ENCODE measurements around the gene DIRAS3. TPM values are rescaled to one million over a fixed set of nuclear protein-coding genes. Genes with fewer than 3 reads are reported as not detected.

DIRAS3 gene
- total and polyA plus RNA-seq, 2 donors (not counting 1 experiment from before 2014, with no cell fraction given) = 1.5 to 6.5 TPM

GRCh38 chr1:68029444-68029843, 21.0 kb downstream of the DIRAS3 start:
- Histone ChIP-seq H4K20me1 (ENCODE audit: control insufficient read depth, extremely low read depth, insufficient read depth, low read length) (no peaks in the 10 kb centered on the region), H2AFZ (ENCODE audit: low read length) (no peak overlapping the region), H3K36me3 (ENCODE audit: control insufficient read depth, insufficient read depth, low read length) (no peaks in the 10 kb centered on the region), H3K27ac (ENCODE audit: insufficient read depth, low read length) (no peak overlapping the region), H3K27me3 (ENCODE audit: control insufficient read depth, insufficient read depth, low read length) (no peaks in the 10 kb centered on the region), H3K4me3 (replicated peaks in 1 of 4; ENCODE audit: control extremely low read depth in 1 of 4, insufficient read depth in 1 of 4, low read depth in 3 of 4, low read length in 4 of 4) (no peak overlapping the region), H3K9me3 (ENCODE audit: control insufficient read depth, insufficient read depth, low read depth, low read length) (no peaks in the 10 kb centered on the region), H3K4me1 (ENCODE audit: control insufficient read depth, extremely low read depth, insufficient read depth, low read length) (no peaks in the 10 kb centered on the region), H3K4me2 (ENCODE audit: extremely low read depth, insufficient read depth, low read length) (no peak overlapping the region), H3K79me2 (ENCODE audit: control insufficient read depth, insufficient read depth, low read length) (no peaks in the 10 kb centered on the region), H3K9ac (ENCODE audit: insufficient read depth, low read length) (no peak overlapping the region)
- TF ChIP-seq CTCF (conservative IDR thresholded peaks at IDR 0.05 in 1 of 2, IDR thresholded peaks at IDR 0.05 in 1 of 2; ENCODE audit: low read depth in 1 of 2, low read length in 2 of 2) = no peak
- no peak for TF ChIP-seq EZH2 (IDR thresholded peaks at IDR 0.05; ENCODE audit: low read length, missing control alignments)
- DNase-seq (ENCODE audit: low read depth in 2 of 2) = no peak

GRCh38 chr1:68028566-68028965, 21.9 kb downstream of the DIRAS3 start:
- no peak overlapping the region for H2AFZ ChIP-seq (ENCODE audit: low read length)
- H3K4me1 ChIP-seq (ENCODE audit: control insufficient read depth, extremely low read depth, insufficient read depth, low read length) = no peaks in the 10 kb centered on the region
- no peaks in the 10 kb centered on the region for H3K79me2 ChIP-seq (ENCODE audit: control insufficient read depth, insufficient read depth, low read length)
- no peak overlapping the region for H3K4me2 ChIP-seq (ENCODE audit: extremely low read depth, insufficient read depth, low read length)
- no peak overlapping the region for H3K4me3 ChIP-seq (replicated peaks in 1 of 4; ENCODE audit: control extremely low read depth in 1 of 4, insufficient read depth in 1 of 4, low read depth in 3 of 4, low read length in 4 of 4)
- no peaks in the 10 kb centered on the region for H3K36me3 ChIP-seq (ENCODE audit: control insufficient read depth, insufficient read depth, low read length)
- TF ChIP-seq CTCF (conservative IDR thresholded peaks at IDR 0.05 in 1 of 2, IDR thresholded peaks at IDR 0.05 in 1 of 2; ENCODE audit: low read depth in 1 of 2, low read length in 2 of 2) (no peak), EZH2 (IDR thresholded peaks at IDR 0.05; ENCODE audit: low read length, missing control alignments) (no peak)
- no peak overlapping the region for H3K9ac ChIP-seq (ENCODE audit: insufficient read depth, low read length)
- H3K27ac ChIP-seq (ENCODE audit: insufficient read depth, low read length) = no peak overlapping the region
- DNase-seq (ENCODE audit: low read depth in 2 of 2) = no peak
- H3K27me3 ChIP-seq (ENCODE audit: control insufficient read depth, insufficient read depth, low read length) = no peaks in the 10 kb centered on the region
- no peaks in the 10 kb centered on the region for H4K20me1 ChIP-seq (ENCODE audit: control insufficient read depth, extremely low read depth, insufficient read depth, low read length)
- H3K9me3 ChIP-seq (ENCODE audit: control insufficient read depth, insufficient read depth, low read depth, low read length) = no peaks in the 10 kb centered on the region

DNA sequence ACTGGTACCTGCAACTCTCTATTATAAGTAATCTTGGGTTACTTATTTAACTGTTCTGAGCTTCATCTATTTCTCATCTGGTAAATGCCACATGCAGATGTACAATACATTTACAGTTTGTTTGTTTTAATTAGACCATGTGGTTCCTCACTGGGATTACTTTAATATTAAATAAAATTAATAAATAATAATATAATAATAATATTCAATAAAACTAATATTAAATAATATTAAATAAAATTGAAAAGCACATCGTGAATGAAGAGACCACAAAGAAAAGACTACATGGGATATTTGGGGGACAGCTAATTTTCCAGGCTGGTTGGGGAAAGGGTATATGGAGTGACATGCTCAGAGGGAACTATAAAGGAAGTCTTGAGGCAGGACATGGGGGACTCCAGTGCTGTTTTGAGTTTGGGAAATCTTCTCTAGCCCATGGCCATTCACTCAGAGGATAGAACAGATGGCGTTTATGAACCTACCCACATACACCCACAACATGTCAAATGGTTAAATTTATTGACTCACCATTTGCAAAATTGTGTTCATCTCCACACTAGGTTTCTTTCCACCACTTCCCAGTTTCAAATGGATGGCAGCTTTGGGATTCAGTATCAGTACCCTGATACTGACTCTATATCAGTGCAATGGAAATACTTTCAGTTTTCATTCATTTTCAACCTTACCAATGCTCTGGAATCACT, 25.6 kb downstream of the DIRAS3 start:
- Histone ChIP-seq H3K9me3 (ENCODE audit: control insufficient read depth, insufficient read depth, low read depth, low read length) (no peaks in the 10 kb centered on the region), H3K79me2 (ENCODE audit: control insufficient read depth, insufficient read depth, low read length) (no peaks in the 10 kb centered on the region), H3K4me3 (replicated peaks in 1 of 4; ENCODE audit: control extremely low read depth in 1 of 4, insufficient read depth in 1 of 4, low read depth in 3 of 4, low read length in 4 of 4) (no peak overlapping the region), H3K9ac (ENCODE audit: insufficient read depth, low read length) (no peak overlapping the region), H4K20me1 (ENCODE audit: control insufficient read depth, extremely low read depth, insufficient read depth, low read length) (no peaks in the 10 kb centered on the region), H3K4me1 (ENCODE audit: control insufficient read depth, extremely low read depth, insufficient read depth, low read length) (no peaks in the 10 kb centered on the region), H3K27me3 (ENCODE audit: control insufficient read depth, insufficient read depth, low read length) (no peaks in the 10 kb centered on the region), H3K27ac (ENCODE audit: insufficient read depth, low read length) (no peak overlapping the region), H3K4me2 (ENCODE audit: extremely low read depth, insufficient read depth, low read length) (no peak overlapping the region), H3K36me3 (ENCODE audit: control insufficient read depth, insufficient read depth, low read length) (no peaks in the 10 kb centered on the region), H2AFZ (ENCODE audit: low read length) (no peak overlapping the region)
- no peak for DNase-seq (ENCODE audit: low read depth in 2 of 2)
- TF ChIP-seq CTCF (conservative IDR thresholded peaks at IDR 0.05 in 1 of 2, IDR thresholded peaks at IDR 0.05 in 1 of 2; ENCODE audit: low read depth in 1 of 2, low read length in 2 of 2) = no peak
- no peak for TF ChIP-seq EZH2 (IDR thresholded peaks at IDR 0.05; ENCODE audit: low read length, missing control alignments)

Measured in fibroblast of lung (primary cell).